Measurements from ENCODE around the gene ARHGAP26.

- TF ChIP-seq CREB1 (CRISPR knock-in tag; IDR thresholded peaks at IDR 0.05; ENCODE audit: low read depth), result no peak
- TF ChIP-seq CTCF (conservative IDR thresholded peaks at IDR 0.05; ENCODE audit: low read depth in 2 of 2), result no peak
- no peak for TF ChIP-seq POLR2AphosphoS5 (IDR thresholded peaks at IDR 0.05; ENCODE audit: low read depth)
- no peak for TF ChIP-seq EZH2phosphoT487 (IDR thresholded peaks at IDR 0.05; ENCODE audit: unreplicated experiment)
- TF ChIP-seq JUNB (IDR thresholded peaks at IDR 0.05; ENCODE audit: unreplicated experiment), result no peak
- no peak for TF ChIP-seq EZH2 (IDR thresholded peaks at IDR 0.05; ENCODE audit: low read depth, unreplicated experiment)
- TF ChIP-seq ZNF114 (CRISPR knock-in tag; IDR thresholded peaks at IDR 0.05), result no peak
- no peak for TF ChIP-seq REST (IDR thresholded peaks at IDR 0.05; ENCODE audit: unreplicated experiment)
- TF ChIP-seq ZNF331 (CRISPR knock-in tag; IDR thresholded peaks at IDR 0.05; ENCODE audit: low read depth), result no peak
- no peak for TF ChIP-seq ZNF462 (CRISPR knock-in tag; IDR thresholded peaks at IDR 0.05)
Observed at GRCh38 chr5:142997591-142997990, 227.4 kb downstream of the ARHGAP26 start.

Data from GM23338 (cell line).